Gastrocnemius medialis (tissue), 4 donors: ENCODE data around the gene NAA25.

ENCODE experiments used
- CTCF ChIP-seq, 5 experiments: fragments of 450-650 bp in 3 of 5; fragments of 200-600 bp in 2 of 5; sonication (generic) in 2 of 5; IDR thresholded peaks in 4 of 5; conservative IDR thresholded peaks in 1 of 5; 1 replicate in 4 of 5; 2 replicates in 1 of 5; pipeline ENCODE4 v1.5.1; 2016 to 2019; ENCODE audit warnings: antibody characterized with exemption in 5 of 5, mild to moderate bottlenecking in 3 of 5, moderate library complexity in 3 of 5
- POLR2A ChIP-seq, 2 donors: fragments of 450-650 bp; IDR thresholded peaks; one replicate each; pipeline ENCODE4 v1.6.1; 2017; ENCODE audit warnings: antibody characterized with exemption in 2 of 2, mild to moderate bottlenecking in 2 of 2, moderate library complexity in 2 of 2

DNA sequence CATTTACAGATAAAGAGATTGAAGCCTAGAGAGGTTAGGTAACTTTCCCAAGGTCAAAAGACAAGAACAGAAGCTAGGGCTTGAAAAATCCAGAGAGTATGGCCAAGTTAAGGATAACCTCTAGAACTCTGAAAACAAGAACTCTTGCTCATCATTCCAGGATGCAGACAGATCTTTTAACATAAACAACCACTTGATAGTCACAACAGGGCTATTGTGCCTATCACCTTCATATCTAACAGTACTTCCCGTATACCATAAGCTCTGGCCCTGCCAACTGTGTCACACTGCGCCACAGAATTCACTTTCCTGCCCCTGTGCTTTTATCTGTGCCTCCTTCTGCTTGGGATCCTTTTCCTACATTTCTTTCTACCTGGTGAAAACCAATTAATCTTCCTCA, 77.1 kb downstream of the NAA25 start:
- no peak for TF ChIP-seq POLR2A (IDR thresholded peaks at IDR 0.05)
- no peak for TF ChIP-seq CTCF (IDR thresholded peaks at IDR 0.05 in 4 of 5, conservative IDR thresholded peaks at IDR 0.05 in 1 of 5)
